DND-41 (cell line): ENCODE data around the gene CYP27C1.

ENCODE experiments used
- ATAC-seq: fragments of 200-7000 bp; cut with Tn5 transposase; 3 replicates; pipeline ENCODE4 v1.9.1; 2021; ENCODE audit warnings: low read depth; ENCODE audit not compliant: insufficient read depth
- DNase-seq: peaks from one replicate; pipeline ENCODE4 v3.0.0-alpha.2; 2020
- H2AFZ ChIP-seq: 2 replicates; pipeline ENCODE4 v1.6.0; 2012; ENCODE audit warnings: low read depth, low read length
- H3K27ac ChIP-seq: 2 replicates; pipeline ENCODE4 v1.5.1; 2012; ENCODE audit warnings: low read length, inconsistent platforms
- H3K27me3 ChIP-seq: fragments of 200-600 bp; sonication (generic); 2 replicates; pipeline ENCODE4 v1.6.0; 2012; ENCODE audit warnings: low read length, mild to moderate bottlenecking, inconsistent platforms; ENCODE audit not compliant: insufficient read depth, poor library complexity
- H3K36me3 ChIP-seq: 2 replicates; pipeline ENCODE4 v1.5.1; 2012; ENCODE audit warnings: low read length, inconsistent platforms; ENCODE audit not compliant: insufficient read depth
- H3K4me1 ChIP-seq: 2 replicates; pipeline ENCODE4 v1.5.1; 2012; ENCODE audit warnings: mild to moderate bottlenecking, low read length; ENCODE audit not compliant: insufficient read depth
- H3K4me2 ChIP-seq: 2 replicates; pipeline ENCODE4 v1.6.0; 2012; ENCODE audit warnings: mild to moderate bottlenecking, moderate library complexity, low read length, inconsistent platforms; ENCODE audit not compliant: insufficient read depth
- H3K4me3 ChIP-seq, 2 experiments: fragments of 200-600 bp in 1 of 2; shearing (Covaris generic) in 1 of 2; 2 replicates each; pipeline ENCODE4 v1.5.1; 2012 to 2016; ENCODE audit warnings: inconsistent platforms in 2 of 2, low read length in 2 of 2, mild to moderate bottlenecking in 2 of 2, low read depth in 1 of 2, moderate library complexity in 1 of 2
- H3K79me2 ChIP-seq: 2 replicates; pipeline ENCODE4 v1.6.0; 2012; ENCODE audit warnings: low read length, inconsistent platforms; ENCODE audit not compliant: insufficient read depth
- H3K9ac ChIP-seq: 2 replicates; pipeline ENCODE4 v1.6.0; 2012; ENCODE audit warnings: low read depth, mild to moderate bottlenecking, inconsistent platforms, low read length, moderate library complexity
- H3K9me3 ChIP-seq: 2 replicates; pipeline ENCODE4 v1.5.1; 2012; ENCODE audit warnings: low read length, moderate library complexity, mild to moderate bottlenecking, inconsistent platforms; ENCODE audit not compliant: insufficient read depth, severe bottlenecking
- H4K20me1 ChIP-seq: 2 replicates; pipeline ENCODE4 v1.6.0; 2012; ENCODE audit warnings: low read length; ENCODE audit not compliant: insufficient read depth
- EZH2 ChIP-seq: IDR thresholded peaks from 3 replicates; pipeline ENCODE4 v1.6.1; 2012; ENCODE audit warnings: borderline replicate concordance, low read depth, mild to moderate bottlenecking, moderate library complexity, low read length, inconsistent platforms; ENCODE audit not compliant: severe bottlenecking
- TF ChIP-seq, protein P1 (sequence below): IDR thresholded peaks from 2 replicates; pipeline ENCODE4 v1.5.1; 2012; ENCODE audit warnings: borderline replicate concordance, low read length, moderate library complexity, mild to moderate bottlenecking; ENCODE audit not compliant: poor library complexity, severe bottlenecking; ENCODE audit errors: extremely low read depth

CYP27C1 gene

GRCh38 chr2:127205218-127206125 lies 14.6 kb downstream of the CYP27C1 start:
- H3K36me3 ChIP-seq: no peaks in the 10 kb centered on the region
- no peak for TF ChIP-seq EZH2
- TF ChIP-seq, protein P1, sequence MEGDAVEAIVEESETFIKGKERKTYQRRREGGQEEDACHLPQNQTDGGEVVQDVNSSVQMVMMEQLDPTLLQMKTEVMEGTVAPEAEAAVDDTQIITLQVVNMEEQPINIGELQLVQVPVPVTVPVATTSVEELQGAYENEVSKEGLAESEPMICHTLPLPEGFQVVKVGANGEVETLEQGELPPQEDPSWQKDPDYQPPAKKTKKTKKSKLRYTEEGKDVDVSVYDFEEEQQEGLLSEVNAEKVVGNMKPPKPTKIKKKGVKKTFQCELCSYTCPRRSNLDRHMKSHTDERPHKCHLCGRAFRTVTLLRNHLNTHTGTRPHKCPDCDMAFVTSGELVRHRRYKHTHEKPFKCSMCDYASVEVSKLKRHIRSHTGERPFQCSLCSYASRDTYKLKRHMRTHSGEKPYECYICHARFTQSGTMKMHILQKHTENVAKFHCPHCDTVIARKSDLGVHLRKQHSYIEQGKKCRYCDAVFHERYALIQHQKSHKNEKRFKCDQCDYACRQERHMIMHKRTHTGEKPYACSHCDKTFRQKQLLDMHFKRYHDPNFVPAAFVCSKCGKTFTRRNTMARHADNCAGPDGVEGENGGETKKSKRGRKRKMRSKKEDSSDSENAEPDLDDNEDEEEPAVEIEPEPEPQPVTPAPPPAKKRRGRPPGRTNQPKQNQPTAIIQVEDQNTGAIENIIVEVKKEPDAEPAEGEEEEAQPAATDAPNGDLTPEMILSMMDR: no peak
- H3K27me3 ChIP-seq: peaks cover 4% of the 10 kb centered on the region
- H3K9ac ChIP-seq: no peak overlapping the region
- no peaks in the 10 kb centered on the region for H3K4me1 ChIP-seq
- no peaks in the 10 kb centered on the region for H3K9me3 ChIP-seq
- H3K4me3 ChIP-seq: no peak overlapping the region
- no peak overlapping the region for H2AFZ ChIP-seq
- H3K79me2 ChIP-seq: no peaks in the 10 kb centered on the region
- no peak for DNase-seq
- H3K27ac ChIP-seq: no peak overlapping the region
- no peaks in the 10 kb centered on the region for H4K20me1 ChIP-seq
- ATAC-seq: no peak
- H3K4me2 ChIP-seq: no peak overlapping the region

GRCh38 chr2:127201452-127201851 lies 18.6 kb downstream of the CYP27C1 start:
- no peak overlapping the region for H3K4me2 ChIP-seq
- H3K9ac ChIP-seq: no peak overlapping the region
- no peak overlapping the region for H2AFZ ChIP-seq
- H4K20me1 ChIP-seq: no peaks in the 10 kb centered on the region
- peaks cover 2% of the 10 kb centered on the region for H3K27me3 ChIP-seq
- no peak for DNase-seq
- peaks cover 10% of the 10 kb centered on the region for H3K4me1 ChIP-seq
- no peaks in the 10 kb centered on the region for H3K9me3 ChIP-seq
- no peak overlapping the region for H3K27ac ChIP-seq
- no peaks in the 10 kb centered on the region for H3K79me2 ChIP-seq
- TF ChIP-seq, protein P1: peak; percentile 9
- no peak for TF ChIP-seq EZH2
- H3K36me3 ChIP-seq: no peaks in the 10 kb centered on the region
- no peak for ATAC-seq
- H3K4me3 ChIP-seq: no peak overlapping the region

GRCh38 chr2:127200962-127201361 lies 19.1 kb downstream of the CYP27C1 start:
- Histone ChIP-seq H2AFZ (no peak overlapping the region), H3K9ac (no peak overlapping the region), H3K27me3 (peaks cover 2% of the 10 kb centered on the region), H3K4me1 (peaks cover 10% of the 10 kb centered on the region), H3K4me2 (no peak overlapping the region), H3K9me3 (no peaks in the 10 kb centered on the region), H3K36me3 (no peaks in the 10 kb centered on the region), H3K4me3 (no peak overlapping the region), H3K79me2 (no peaks in the 10 kb centered on the region), H4K20me1 (no peaks in the 10 kb centered on the region), H3K27ac (no peak overlapping the region)
- no peak for ATAC-seq
- DNase-seq: no peak
- no peak for TF ChIP-seq EZH2
- TF ChIP-seq, protein P1: no peak
